ENCODE measurements around the gene PCNX1. TPM values are rescaled to one million over a fixed set of nuclear protein-coding genes. Genes with fewer than 3 reads are reported as not detected.
"Not testable (repeated sequence)": the region's sequence is repeated elsewhere in the genome, so short reads cannot be mapped to it uniquely, and the experiment has no call there.

PCNX1 gene
- polyA plus RNA-seq, 3 donors = 7.3 to 26.7 (median 8.1) TPM

DNA sequence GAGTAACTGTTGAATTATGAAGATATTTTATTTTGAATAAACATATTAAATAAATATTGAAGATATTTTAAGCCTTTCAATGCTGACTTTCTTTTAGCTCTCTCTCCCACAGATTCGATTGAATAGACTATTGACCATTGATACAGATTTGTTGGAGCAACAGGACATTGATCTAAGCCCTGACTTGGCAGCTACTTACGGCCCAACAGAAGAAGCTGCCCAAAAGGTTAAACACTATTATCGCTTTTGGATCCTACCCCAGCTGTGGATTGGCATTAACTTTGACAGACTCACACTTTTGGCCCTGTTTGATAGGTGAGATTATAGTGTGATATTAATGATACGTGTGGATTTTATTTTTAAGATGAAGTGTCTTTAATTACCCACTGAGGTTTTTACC lies 105.6 kb downstream of the PCNX1 start:
- intact Hi-C loops (cut with micrococcal nuclease) = no loop called here
- Histone ChIP-seq H3K36me3 (replicated peaks in 1 of 2; ENCODE audit: control insufficient read depth in 1 of 2, insufficient read depth in 2 of 2, low read length in 2 of 2) (peaks cover 62 to 85% of the 10 kb centered on the region in 2 donors), H3K27ac (ENCODE audit: low read depth in 1 of 2, low read length in 2 of 2) (no peak overlapping the region), H3K9ac (ENCODE audit: insufficient read depth, low read length, poor library complexity, severe bottlenecking) (no peak overlapping the region), H3K9me3 (replicated peaks in 1 of 2; ENCODE audit: control insufficient read depth in 1 of 2, insufficient read depth in 1 of 2, low read length in 2 of 2) (no peaks in the 10 kb centered on the region), H3K27me3 (ENCODE audit: control insufficient read depth in 2 of 2, insufficient read depth in 2 of 2, low read length in 2 of 2) (no peaks in the 10 kb centered on the region), H3K4me3 (replicated peaks in 1 of 3; ENCODE audit: low read depth in 2 of 3, low read length in 3 of 3) (no peak overlapping the region), H3K4me1 (ENCODE audit: control insufficient read depth in 1 of 2, insufficient read depth in 2 of 2, low read length in 2 of 2) (no peaks in the 10 kb centered on the region), H2AFZ (ENCODE audit: insufficient read depth, low read depth, low read length, poor library complexity, severe bottlenecking) (no peak overlapping the region), H3K4me2 (replicated peaks; ENCODE audit: extremely low read depth, low read length, poor library complexity, severe bottlenecking) (no peak overlapping the region), H3K79me2 (ENCODE audit: insufficient read depth, low read length) (no peaks in the 10 kb centered on the region), H4K20me1 (ENCODE audit: insufficient read depth, low read length) (no peaks in the 10 kb centered on the region)
- H3K36me3 Mint-ChIP-seq = peaks cover 60 to 71% of the 10 kb centered on the region in 2 donors
- no peak overlapping the region for H3K4me3 Mint-ChIP-seq
- DNase-seq = no peak
- H3K9me3 Mint-ChIP-seq = no peaks in the 10 kb centered on the region
- no peaks in the 10 kb centered on the region for H3K4me1 Mint-ChIP-seq
- TF ChIP-seq, protein P1, sequence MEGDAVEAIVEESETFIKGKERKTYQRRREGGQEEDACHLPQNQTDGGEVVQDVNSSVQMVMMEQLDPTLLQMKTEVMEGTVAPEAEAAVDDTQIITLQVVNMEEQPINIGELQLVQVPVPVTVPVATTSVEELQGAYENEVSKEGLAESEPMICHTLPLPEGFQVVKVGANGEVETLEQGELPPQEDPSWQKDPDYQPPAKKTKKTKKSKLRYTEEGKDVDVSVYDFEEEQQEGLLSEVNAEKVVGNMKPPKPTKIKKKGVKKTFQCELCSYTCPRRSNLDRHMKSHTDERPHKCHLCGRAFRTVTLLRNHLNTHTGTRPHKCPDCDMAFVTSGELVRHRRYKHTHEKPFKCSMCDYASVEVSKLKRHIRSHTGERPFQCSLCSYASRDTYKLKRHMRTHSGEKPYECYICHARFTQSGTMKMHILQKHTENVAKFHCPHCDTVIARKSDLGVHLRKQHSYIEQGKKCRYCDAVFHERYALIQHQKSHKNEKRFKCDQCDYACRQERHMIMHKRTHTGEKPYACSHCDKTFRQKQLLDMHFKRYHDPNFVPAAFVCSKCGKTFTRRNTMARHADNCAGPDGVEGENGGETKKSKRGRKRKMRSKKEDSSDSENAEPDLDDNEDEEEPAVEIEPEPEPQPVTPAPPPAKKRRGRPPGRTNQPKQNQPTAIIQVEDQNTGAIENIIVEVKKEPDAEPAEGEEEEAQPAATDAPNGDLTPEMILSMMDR (IDR thresholded peaks at IDR 0.05) = no peak
- no CpG with 5 or more reads among the region's 4 CpGs for WGBS (ENCODE audit: insufficient coverage)
- H3K27me3 Mint-ChIP-seq (ENCODE audit: low read depth in 3 of 3) = no peaks in the 10 kb centered on the region
- no peak overlapping the region for H3K27ac Mint-ChIP-seq

DNA sequence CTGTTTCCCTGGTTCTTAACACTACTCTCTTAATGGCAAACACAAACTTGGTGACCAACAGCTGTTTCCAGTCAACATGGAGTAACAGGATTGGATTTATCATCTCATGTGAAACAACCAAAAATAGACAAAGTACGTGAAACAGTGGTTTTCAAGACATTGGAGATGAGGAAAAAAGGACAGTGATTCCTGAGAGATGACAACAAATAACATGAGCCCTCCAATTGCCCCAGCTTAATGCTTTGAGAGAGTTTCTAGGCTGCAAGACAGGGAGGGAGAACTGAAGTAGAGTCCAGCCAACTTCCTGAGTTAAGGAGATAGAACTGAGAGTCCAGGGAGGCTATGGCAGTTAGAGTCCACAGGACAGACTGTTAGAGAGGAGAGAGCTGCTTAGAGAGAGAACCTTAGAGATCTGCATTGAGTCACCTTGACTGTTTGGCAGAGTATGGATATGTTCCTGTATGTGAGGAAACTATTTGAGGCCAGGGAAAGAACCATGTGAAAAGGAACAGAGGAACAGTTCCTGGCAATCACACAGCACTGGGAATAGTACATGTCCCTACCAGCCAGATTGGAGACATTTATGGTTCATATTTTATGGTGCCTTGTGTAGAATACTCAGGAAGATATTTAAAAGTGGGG lies 106.4 kb downstream of the PCNX1 start:
- H3K27me3 ChIP-seq (ENCODE audit: control insufficient read depth in 2 of 2, insufficient read depth in 2 of 2, low read length in 2 of 2) = no peaks in the 10 kb centered on the region
- peak overlapping the region in 2 of 7 donors; percentile 23 to 55 for H3K27ac Mint-ChIP-seq
- WGBS (ENCODE audit: insufficient coverage) = no CpG with 5 or more reads among the region's 1 CpG
- H3K27ac ChIP-seq (ENCODE audit: low read depth in 1 of 2, low read length in 2 of 2) = no peak overlapping the region
- no peaks in the 10 kb centered on the region for H3K79me2 ChIP-seq (ENCODE audit: insufficient read depth, low read length)
- TF ChIP-seq, protein P1 (IDR thresholded peaks at IDR 0.05) = no peak
- no peak overlapping the region for H3K9ac ChIP-seq (ENCODE audit: insufficient read depth, low read length, poor library complexity, severe bottlenecking)
- intact Hi-C loops (cut with micrococcal nuclease) = no loop called here
- peaks cover 65 to 82% of the 10 kb centered on the region in 2 donors for H3K36me3 ChIP-seq (replicated peaks in 1 of 2; ENCODE audit: control insufficient read depth in 1 of 2, insufficient read depth in 2 of 2, low read length in 2 of 2)
- H3K4me1 Mint-ChIP-seq = no peaks in the 10 kb centered on the region
- H3K9me3 Mint-ChIP-seq = no peaks in the 10 kb centered on the region
- no peak for DNase-seq
- no peaks in the 10 kb centered on the region for H3K27me3 Mint-ChIP-seq (ENCODE audit: low read depth in 3 of 3)
- no peak overlapping the region for H3K4me3 Mint-ChIP-seq
- H4K20me1 ChIP-seq (ENCODE audit: insufficient read depth, low read length) = no peaks in the 10 kb centered on the region
- H3K4me1 ChIP-seq (ENCODE audit: control insufficient read depth in 1 of 2, insufficient read depth in 2 of 2, low read length in 2 of 2) = no peaks in the 10 kb centered on the region
- no peak overlapping the region for H3K4me3 ChIP-seq (replicated peaks in 1 of 3; ENCODE audit: low read depth in 2 of 3, low read length in 3 of 3)
- no peak overlapping the region for H3K4me2 ChIP-seq (replicated peaks; ENCODE audit: extremely low read depth, low read length, poor library complexity, severe bottlenecking)
- no peaks in the 10 kb centered on the region for H3K9me3 ChIP-seq (replicated peaks in 1 of 2; ENCODE audit: control insufficient read depth in 1 of 2, insufficient read depth in 1 of 2, low read length in 2 of 2)
- peaks cover 61 to 76% of the 10 kb centered on the region in 2 donors for H3K36me3 Mint-ChIP-seq
- no peak overlapping the region for H2AFZ ChIP-seq (ENCODE audit: insufficient read depth, low read depth, low read length, poor library complexity, severe bottlenecking)

DNA sequence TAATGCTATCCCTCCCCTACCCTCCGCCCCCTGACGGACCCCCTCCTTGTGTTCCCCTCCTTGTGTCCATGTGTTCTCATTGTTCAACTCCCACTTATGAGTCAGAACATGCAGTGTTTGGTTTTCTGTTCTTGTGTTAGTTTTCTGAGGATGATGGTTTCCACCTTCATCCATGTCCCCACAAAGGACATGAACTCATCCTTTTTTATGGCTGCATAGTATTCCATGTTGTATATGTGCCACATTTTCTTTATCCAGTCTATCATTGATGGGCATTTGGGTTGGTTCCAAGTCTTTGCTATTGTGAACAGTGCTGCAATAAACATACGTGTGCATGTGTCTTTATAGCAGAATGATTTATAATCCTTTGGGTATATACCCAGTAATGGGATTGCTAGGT lies 112.7 kb downstream of the PCNX1 start:
- H2AFZ ChIP-seq (ENCODE audit: insufficient read depth, low read depth, low read length, poor library complexity, severe bottlenecking); intact Hi-C loops (cut with micrococcal nuclease); H3K4me3 Mint-ChIP-seq; H3K4me1 ChIP-seq (ENCODE audit: control insufficient read depth in 1 of 2, insufficient read depth in 2 of 2, low read length in 2 of 2); DNase-seq; H3K27me3 Mint-ChIP-seq (ENCODE audit: low read depth in 3 of 3); H3K27ac Mint-ChIP-seq; H3K9ac ChIP-seq (ENCODE audit: insufficient read depth, low read length, poor library complexity, severe bottlenecking); H3K9me3 Mint-ChIP-seq; H3K4me1 Mint-ChIP-seq; H3K27ac ChIP-seq (ENCODE audit: low read depth in 1 of 2, low read length in 2 of 2); H3K4me2 ChIP-seq (replicated peaks; ENCODE audit: extremely low read depth, low read length, poor library complexity, severe bottlenecking); H3K4me3 ChIP-seq (replicated peaks in 1 of 3; ENCODE audit: low read depth in 2 of 3, low read length in 3 of 3); H3K9me3 ChIP-seq (replicated peaks in 1 of 2; ENCODE audit: control insufficient read depth in 1 of 2, insufficient read depth in 1 of 2, low read length in 2 of 2); H3K79me2 ChIP-seq (ENCODE audit: insufficient read depth, low read length); H3K27me3 ChIP-seq (ENCODE audit: control insufficient read depth in 2 of 2, insufficient read depth in 2 of 2, low read length in 2 of 2): not testable (repeated sequence)
- WGBS (ENCODE audit: insufficient coverage) = no CpG with 5 or more reads among the region's 3 CpGs
- Histone ChIP-seq H3K36me3 (replicated peaks in 1 of 2; ENCODE audit: control insufficient read depth in 1 of 2, insufficient read depth in 2 of 2, low read length in 2 of 2) (peaks cover 66 to 88% of the 10 kb centered on the region in 2 donors), H4K20me1 (ENCODE audit: insufficient read depth, low read length) (peaks cover 12% of the 10 kb centered on the region)
- H3K36me3 Mint-ChIP-seq = peaks cover 73 to 86% of the 10 kb centered on the region in 2 donors

Measured in CD14-positive monocyte (primary cell).